HL-60 (cell line): Measurements from ENCODE around the gene MICAL2.

Source experiments
- CTCF ChIP-seq: IDR thresholded peaks from one replicate; pipeline ENCODE4 v1.5.1; 2011; ENCODE audit warnings: low read length, control low read depth, inconsistent platforms; ENCODE audit not compliant: insufficient read depth
- GABPA ChIP-seq: IDR thresholded peaks from 2 replicates; pipeline ENCODE4 v1.6.1; 2012; ENCODE audit warnings: low read depth
- POLR2AphosphoS5 ChIP-seq: IDR thresholded peaks from 2 replicates; pipeline ENCODE4 v1.6.1; 2012; ENCODE audit warnings: low read depth
- REST ChIP-seq: IDR thresholded peaks from 2 replicates; pipeline ENCODE4 v1.6.1; 2012; ENCODE audit warnings: low read depth; ENCODE audit not compliant: insufficient replicate concordance
- SPI1 ChIP-seq: IDR thresholded peaks from 2 replicates; pipeline ENCODE4 v1.6.1; 2012; ENCODE audit warnings: low read depth, mild to moderate bottlenecking, borderline replicate concordance

- TF ChIP-seq CTCF: no peak
- no peak for TF ChIP-seq POLR2AphosphoS5
- TF ChIP-seq REST: no peak
- no peak for TF ChIP-seq GABPA
- no peak for TF ChIP-seq SPI1
Measured at GRCh38 chr11:12269446-12270214, 159.2 kb downstream of the MICAL2 start.
